Activated CD8-positive, alpha-beta memory T cell treated with anti-CD3 and anti-CD28 coated beads, Interleukin-2, amount 50 U/mL, for 1 hour (primary cell): ENCODE data around the gene GRID2IP.
"Not testable (repeated sequence)": the region's sequence is repeated elsewhere in the genome, so short reads cannot be mapped to it uniquely, and the experiment has no call there.

Source experiments
- DNase-seq: peaks from one replicate; pipeline ENCODE4 v3.0.0-alpha.2; 2020; ENCODE audit errors: extremely low read depth

The GRID2IP gene

DNA sequence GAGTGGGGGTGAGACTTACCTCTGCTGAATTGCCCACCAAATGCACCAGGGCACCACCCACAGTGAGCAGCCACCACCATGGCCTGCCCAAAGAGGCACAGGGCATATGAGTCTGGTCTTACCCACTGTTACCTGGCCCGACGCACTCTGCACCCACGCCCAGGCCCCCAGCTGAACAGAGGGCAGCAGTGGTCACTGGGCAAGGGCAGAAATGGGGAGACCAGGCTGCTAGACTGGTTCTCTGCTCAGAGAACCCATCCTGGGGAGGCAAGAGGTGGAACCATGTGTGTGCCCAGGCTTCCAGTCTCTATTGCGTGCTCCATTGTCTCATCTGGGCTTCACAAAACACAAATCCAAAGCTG is 64.1 kb downstream of the GRID2IP start:
- no peak for DNase-seq

DNA sequence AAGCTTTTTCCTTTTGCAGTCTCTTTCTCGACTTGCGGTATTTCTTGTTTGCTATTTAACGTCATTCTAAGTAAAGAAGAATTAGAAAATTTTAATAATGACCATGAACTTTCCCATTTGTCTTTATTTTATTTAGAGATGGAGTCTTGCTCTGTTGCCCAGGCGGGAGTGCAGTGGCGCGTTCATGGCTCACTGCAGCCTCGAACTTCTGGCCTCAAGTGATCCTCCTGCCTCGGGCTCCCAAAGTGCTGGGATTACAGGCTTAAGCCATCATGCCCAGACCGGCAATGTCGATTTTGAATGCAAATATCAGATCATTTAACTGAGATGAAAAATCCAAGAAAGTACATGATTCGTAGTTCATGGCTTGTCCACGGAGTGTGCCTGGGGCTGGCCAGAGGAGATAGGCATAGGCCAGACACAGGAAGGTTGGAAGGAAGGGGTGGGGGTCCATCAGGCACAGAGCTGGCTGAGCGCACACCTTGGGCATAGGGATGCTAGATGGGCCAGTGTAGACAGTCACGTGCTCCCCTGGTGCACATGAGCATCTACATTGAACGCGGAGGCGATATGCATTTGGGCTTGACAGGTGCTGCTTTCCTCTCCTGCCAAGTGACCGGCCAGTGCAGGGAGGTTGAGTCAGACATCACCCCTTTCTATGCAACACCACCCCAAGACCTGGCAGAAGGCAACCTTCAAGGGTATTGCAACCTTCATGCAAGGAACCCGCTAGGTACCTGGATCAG is 64.7 kb downstream of the GRID2IP start:
- DNase-seq, result no peak

DNA sequence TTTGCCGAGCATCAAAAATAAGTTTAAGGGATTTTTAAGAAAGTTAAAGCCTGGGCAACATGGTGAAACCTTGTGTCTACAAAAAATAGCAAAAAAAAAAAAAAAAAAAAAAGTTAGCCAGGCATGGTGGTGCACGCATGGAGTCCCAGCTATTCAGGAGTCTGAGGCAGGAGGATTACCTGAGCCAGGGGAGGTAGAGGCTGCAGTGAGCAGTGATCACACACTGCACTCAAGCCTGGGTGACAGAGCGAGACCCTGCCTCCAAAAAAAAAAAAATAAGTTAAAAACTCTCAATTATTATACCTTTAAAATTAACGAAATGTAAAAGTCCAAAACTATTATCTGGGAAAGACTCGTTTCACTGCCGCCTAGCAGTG is 68.5 kb downstream of the GRID2IP start:
- DNase-seq, result no peak

DNA sequence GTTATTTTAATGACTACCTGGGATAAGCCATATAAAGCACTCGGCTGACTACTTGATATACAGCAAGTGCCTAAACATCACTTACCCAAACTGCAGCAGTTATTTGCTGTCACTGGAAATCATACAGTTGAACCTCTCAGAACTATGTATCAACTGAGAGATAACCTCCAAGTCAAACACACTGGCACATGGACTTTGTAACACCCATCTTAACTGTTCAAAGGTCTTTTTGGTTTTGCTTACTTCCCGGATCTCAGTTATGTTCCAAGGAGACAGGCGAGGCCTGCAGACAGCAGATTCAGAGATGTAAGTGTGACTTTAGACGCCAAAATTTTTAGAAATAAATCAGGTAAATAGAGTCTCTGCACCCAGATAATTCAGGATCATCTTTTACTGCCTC is 69.0 kb downstream of the GRID2IP start:
- DNase-seq, result no peak

DNA sequence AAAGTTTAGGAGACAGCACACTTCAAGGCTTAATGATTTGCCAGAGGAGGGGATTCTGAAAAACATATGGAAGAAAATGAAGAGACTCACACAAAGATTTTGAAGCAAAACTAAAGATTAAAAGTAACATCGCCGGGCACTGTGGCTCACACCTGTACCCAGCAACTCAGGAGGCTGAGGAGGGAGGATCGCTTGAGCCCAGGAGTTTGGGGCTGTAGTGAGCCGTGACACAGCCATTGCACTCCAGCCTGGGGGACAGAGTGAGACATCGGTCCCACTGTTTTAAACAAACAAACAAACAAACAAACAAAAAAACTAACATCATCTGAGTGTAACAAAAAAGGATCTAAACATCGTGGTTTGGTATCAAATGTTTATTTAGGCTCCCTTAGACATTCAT is 69.8 kb downstream of the GRID2IP start:
- DNase-seq, result no peak

DNA sequence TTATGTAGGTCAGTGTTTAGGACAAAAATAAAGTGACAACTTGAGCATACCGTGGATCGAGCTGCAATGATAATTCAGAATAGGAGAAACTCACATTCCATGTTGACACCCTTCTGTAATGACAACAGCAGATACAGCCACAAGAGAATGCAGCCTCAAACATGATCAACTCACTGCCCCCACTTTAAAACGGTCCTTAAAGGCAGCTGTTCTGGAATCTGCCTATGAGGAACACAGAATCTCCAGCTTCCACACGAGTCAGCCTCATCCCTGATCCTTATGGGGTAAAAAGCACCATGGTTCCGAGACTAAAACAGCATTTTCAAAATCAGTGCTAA is 71.0 kb downstream of the GRID2IP start:
- DNase-seq, result no peak

DNA sequence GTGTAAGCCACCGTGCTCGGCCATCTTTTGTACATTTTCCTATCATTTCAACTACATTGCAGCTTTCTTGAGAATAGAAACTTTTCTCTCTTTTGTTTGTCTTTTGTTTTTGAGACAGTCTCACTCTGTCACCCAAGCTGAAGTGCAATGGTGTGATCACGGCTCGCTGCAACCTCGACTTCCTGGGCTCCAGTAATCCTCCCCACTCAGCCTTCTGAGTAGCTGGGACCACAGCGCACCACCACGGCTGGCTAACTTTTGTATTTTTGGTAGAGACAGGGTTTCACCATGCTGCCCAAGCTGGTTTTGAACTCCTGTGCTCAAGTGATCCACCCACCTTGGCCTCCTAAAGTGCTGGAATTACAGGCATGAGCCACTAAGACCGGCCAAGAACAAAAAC is 72.2 kb downstream of the GRID2IP start:
- no peak for DNase-seq

DNA sequence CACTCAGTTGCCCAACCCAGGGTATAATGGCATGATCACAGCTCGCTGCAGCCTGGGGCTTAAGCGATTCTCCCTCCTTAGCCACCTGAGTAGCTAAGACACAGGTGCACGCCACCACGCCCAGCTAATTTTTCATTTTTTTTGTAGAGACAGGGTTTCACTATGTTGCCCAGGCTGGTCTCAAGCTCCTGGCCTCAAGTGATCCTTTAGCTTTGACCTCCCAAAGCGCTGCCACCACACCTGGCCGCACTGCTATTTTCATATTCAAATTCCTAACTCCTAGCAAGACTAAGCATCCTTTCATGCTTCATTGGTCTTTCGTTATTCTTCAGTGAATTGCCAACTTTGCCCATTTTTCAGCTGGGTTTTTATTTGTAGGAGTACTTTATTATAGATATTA is 73.1 kb downstream of the GRID2IP start:
- no peak for DNase-seq

DNA sequence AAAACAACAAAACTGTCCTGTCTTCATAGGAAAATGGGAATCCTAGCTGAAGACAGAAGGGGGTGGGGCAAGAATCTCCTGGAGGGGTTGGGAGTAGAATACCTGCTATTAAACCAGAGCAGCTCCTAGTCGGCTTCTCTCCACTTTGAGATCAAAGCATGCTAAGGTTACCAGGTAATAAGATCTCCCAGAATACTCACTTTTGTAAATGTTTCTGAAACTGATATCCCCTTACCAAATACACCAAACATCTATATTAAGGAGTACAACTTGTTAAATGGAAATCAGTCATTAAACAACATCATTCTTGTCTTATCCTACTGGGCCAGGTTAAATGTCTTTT is 74.0 kb downstream of the GRID2IP start:
- no peak for DNase-seq

DNA sequence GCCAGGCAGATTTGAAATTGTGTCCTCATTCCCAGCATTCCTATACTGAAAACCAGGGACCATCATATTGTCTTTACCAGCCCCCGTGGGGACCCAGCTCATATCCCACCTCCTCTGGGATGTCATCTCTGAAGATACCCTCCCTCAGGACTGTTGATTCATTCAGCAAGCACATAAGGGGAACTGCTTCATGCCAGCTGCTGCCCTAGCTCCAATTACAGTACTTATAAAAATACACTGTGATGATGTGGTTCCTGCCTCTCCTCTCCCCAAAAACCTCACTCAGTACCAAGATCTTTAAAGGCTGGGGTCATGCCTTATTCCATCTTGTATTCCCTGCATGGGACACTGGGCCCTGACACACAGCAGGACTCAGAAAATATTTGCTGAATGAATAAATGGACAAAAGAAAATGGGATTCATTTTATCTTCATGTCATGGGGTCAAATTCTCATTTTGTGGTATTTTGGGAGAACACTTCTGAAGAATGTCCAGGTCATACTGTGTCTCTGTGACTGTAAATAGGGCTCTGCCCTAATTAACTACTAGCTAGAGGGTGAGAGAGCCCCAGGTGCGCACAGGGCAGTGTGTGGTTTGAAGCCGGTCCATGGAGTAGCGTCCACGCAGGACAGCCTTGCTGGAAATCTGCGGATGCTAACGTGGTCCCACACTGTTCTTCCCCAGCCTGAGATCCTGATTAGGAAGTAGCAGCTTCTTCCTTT is 74.5 kb downstream of the GRID2IP start:
- no peak for DNase-seq

DNA sequence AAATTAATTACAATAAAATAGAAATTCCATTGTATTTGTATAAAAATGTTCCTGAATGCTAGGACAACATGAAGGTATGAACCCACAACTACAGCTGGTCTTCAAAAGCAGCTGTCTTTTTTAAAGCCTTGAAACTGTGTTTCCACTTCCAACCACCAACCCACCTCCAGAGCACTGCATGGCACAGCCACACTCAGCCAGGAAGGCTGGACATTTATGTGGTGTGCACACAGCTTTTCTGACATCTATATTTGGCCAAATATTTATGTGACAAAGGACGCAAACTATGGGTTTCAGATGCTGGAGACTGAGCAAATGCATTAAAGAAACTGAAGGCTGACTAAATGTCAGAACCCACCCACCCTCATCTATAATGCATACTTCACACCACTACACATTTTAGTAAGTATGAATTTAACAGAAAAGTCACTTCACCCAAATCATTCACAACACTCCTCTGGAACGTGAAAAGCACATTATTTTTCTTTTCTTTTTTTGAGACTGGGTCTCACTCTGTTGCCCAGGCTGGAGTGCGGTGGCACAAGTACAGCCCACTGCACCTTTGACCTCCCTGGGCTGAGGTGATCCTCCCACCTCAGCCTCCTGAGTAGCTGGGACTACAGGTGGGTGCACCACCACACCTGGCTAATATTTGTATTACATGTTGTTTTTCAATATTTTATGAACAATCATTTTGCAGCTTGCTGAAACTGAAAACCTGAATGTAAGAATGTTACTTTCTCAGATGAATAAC is 75.7 kb downstream of the GRID2IP start:
- DNase-seq, result no peak

DNA sequence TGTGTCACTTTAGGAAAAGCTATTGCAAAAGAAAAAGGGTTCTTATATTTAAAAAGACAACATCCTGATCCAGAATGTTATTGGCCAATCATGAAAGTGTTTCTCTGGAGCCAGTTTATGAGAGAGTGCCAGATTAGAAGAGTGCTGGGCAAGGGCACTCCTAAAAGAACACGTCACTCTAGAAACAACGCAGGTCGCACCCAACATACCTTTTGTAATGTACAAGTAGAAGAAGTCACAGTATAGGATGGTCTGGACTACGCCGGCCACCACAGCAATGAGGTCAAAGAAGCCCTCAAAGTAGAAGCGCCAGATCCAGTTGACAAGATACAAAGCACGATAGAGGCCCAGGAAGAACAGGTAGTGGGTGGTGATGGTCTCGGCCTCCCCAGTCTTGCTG is 85.4 kb downstream of the GRID2IP start:
- no peak for DNase-seq

DNA sequence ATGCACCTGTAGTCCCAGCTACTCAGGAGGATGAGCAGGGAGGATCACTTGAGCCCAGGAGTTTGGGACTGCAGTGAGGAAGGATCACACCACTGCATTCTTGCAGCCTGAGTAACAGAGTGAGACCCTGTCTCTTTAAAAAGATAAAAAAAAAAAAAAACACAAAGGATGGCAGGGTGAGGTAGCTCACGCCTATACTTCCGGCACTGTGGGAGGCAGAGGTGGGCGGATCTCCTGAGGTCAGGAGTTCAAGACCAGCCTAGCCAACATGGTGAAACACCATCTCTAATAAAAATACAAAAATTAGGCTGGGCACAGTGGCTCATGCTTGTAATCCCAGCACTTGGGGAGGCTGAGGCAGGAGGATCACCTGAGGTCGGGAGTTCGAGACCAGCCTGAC is 87.7 kb downstream of the GRID2IP start:
- not testable (repeated sequence) for DNase-seq

DNA sequence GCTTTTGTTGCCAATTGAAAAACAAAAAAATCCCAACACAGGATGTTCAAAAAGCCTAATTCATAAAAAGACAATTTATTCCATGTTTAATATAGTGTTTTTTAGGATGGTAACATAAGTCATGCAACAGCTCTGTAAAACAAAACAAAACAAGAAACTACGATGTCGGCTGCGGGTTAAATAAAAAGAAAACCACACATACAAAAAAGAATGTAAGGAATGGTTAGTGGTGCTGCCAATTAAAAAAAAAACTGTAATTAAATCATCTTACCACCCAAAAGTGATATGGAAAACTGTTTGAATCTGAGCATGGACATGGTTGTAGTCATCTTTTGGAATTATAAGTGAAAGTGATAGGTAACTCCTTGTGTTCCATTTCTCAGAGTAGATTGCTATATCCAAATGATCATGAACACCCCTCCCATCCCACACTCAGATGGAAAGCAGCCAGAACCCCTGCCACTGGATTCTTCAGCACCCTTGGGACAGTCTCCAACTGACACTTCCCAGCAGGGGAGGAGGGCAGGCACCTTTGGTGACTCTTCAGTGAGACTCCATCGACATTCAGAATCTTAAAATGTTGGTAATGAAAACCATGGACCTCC is 89.2 kb downstream of the GRID2IP start:
- no peak for DNase-seq

DNA sequence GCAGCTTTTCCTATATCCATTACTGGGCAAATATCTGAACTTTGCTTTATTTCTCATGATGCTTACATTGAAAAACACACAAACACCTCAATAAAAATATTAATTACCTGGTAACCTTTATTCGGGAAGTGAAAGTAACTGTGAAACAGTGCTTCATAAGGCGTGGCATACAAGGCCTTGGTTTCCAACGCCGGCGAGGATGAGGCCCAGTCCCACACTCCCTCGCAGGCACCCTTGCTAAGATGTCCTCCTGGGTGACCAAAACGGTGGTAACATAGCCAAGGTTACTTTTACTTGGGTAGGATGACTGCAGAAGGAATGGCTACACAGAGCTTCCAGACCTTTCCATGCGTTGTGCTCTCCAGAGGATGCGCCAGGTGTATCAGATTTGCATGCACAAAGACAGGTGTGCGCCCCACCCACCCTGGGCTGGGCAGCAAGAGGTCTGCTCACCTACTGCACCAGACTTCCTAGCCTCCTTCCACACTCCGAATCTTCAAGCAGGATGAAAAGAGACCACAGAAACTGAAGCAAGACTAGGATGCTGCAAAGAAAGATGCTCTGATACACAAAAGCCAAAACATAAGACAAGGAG is 90.2 kb downstream of the GRID2IP start:
- DNase-seq, result no peak

DNA sequence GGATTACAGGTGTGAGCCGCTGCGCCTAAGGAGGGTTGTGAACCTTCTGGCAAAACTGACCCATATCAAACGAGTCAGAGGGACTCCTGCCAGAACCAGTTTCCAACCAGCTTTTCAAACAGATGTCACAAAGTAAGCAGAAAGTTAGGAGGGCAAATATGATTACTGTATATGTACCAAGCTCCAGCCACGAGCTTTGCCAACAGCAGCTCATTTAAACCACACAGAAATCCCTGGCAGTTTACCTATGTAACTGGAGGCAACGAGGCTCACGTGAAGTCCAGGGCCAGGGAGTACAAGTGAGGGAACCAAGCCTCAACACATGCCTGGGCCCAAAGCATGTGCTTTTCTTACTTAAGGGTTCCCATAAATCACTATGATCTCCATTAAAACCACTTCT is 91.0 kb downstream of the GRID2IP start:
- DNase-seq, result no peak

DNA sequence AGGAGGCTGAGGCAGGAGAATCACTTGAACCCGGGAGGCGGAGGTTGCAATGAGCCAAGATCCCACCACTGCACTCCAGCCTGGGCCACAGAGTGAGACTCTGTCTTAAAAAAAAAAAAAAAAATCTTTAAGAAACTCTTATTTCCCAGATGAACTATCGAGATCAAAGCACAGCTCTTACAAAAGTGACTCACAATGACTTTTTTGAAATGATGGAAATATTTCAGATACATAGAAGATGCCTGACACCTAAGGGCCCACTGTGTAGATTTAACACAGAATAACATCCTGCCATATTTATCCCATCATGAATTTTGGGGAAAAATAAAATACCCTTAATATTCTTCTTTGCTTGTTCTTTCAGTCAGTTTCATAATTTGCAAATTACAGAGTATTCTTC is 92.6 kb downstream of the GRID2IP start:
- DNase-seq, result not testable (repeated sequence)

DNA sequence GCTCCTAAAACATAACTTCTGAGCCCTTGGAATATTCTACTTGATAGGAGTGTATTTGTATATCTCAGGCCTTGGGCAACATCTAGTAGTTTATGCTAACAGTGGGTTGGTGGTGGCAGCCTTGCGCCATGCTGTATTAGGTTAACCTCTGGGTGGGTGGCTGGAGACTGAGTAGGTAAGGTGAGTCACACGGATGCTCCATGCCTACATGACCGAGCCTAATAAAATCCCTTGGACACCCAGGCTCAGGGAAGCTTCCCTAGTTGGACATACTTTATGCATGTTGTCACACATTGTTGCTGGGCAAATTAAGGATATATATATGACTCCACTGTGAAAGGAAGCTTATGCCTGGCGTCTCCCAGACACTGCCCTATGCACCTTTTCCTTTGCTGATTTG is 97.5 kb downstream of the GRID2IP start:
- DNase-seq, result no peak

DNA sequence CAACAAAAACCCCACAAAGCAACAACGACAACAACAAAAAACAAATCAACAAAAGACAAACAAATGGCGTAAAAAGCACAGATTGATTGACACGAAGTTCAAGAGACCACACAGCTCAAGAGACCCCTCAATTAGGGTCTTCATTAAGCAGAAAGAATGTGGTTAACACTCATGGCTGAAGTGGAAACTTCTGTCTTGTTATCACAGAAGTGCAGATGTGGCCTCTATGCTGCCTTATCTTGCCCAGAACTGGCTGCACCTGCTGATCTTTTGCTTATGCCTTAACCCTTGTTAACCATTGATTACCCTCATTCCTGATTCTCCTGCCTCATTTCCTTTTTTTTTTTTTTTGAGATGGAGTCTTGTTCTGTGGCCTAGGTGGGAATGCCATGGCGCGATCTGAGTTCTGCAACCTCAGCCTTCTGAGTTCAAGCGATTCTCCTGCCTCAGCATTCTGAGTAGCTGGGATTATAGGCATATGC is 100.0 kb downstream of the GRID2IP start:
- DNase-seq, result no peak

DNA sequence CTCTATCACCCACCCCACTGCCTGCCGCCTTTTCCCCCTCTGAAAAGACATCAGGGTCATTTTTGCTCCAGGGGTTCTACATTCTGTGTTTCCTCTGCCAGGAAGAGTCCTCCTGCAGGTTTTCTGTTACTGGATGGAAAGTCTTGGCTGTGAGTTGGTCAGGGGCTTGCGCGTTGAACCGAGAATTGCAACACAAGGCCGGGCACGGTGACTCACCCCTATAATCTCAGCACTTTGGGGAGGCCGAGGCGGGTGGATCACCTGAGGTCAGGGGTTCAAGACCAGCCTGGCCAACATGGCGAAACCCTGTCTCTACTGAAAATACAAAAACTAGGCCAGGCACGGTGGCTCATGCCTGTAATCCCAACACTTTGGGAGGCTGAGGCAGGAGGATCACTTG is 100.7 kb downstream of the GRID2IP start:
- DNase-seq, result not testable (repeated sequence)

DNA sequence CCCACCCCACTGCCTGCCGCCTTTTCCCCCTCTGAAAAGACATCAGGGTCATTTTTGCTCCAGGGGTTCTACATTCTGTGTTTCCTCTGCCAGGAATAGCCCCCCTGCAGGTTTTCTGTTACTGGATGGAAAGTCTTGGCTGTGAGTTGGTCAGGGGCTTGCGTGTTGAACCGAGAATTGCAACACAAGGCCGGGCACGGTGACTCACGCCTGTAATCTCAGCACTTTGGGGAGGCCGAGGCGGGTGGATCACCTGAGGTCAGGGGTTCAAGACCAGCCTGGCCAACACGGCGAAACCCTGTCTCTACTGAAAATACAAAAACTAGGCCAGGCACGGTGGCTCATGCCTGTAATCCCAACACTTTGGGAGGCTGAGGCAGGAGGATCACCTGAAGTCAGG is 101.4 kb downstream of the GRID2IP start:
- DNase-seq, result not testable (repeated sequence)

DNA sequence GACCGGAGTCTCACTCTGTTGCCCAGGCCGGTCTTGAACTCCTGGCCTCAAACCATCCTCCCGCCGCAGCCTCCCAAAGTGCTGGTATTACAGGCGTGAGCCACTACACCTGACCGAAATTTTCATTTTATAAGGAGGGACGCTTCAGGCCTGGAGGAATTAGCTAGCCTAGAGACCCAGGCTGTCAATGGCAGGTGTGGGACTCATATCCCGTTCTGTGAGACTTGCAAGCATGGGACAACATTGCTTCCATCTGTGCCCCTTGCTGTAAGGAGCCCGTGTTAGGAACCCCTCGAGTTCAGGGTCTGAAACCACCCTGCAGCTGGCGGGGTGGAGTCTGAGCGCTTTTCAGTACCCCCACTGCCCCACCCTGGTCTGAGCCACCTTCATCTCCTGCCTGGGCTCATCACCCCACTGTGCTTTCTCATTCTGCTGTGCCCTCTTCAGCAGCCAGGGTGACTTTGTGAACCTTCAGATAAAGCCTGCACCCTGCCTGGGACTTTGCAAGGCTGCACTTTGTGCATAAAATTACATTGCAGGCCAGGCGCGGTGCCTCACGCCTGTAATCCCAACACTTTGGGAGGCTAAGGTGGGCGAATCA is 102.2 kb downstream of the GRID2IP start:
- DNase-seq, result no peak
